HepG2 (cell line): ENCODE results near the gene LMNA. TPM values are rescaled to one million over a fixed set of nuclear protein-coding genes. Genes with fewer than 3 reads are reported as not detected.

Source experiments
- ARNT ChIP-seq: fragments of 450-650 bp; IDR thresholded peaks from 2 replicates; pipeline ENCODE4 v1.6.1; 2017
- ATF2 ChIP-seq: sonication (generic); formaldehyde crosslinking; IDR thresholded peaks from 2 replicates; pipeline ENCODE4 v1.4.0; 2020; ENCODE audit warnings: missing genetic modification reagents
- CEBPB ChIP-seq: IDR thresholded peaks from 2 replicates; pipeline ENCODE4 v1.6.1; 2011; ENCODE audit warnings: low read depth, low read length, improper control_type of control experiment, borderline replicate concordance
- CHCHD3 ChIP-seq: sonication (generic); formaldehyde crosslinking; IDR thresholded peaks from 2 replicates; pipeline ENCODE4 v1.8.0; 2022; ENCODE audit warnings: mild to moderate bottlenecking, missing genetic modification reagents, moderate library complexity
- DBP ChIP-seq: sonication (generic); formaldehyde crosslinking; IDR thresholded peaks from 2 replicates; pipeline ENCODE4 v1.4.0; 2020; ENCODE audit warnings: missing genetic modification reagents; ENCODE audit errors: not compliant biosample characterization
- KDM5B ChIP-seq: sonication (generic); formaldehyde crosslinking; IDR thresholded peaks from 2 replicates; pipeline ENCODE4 v1.4.0; 2020; ENCODE audit warnings: missing genetic modification reagents, mild to moderate bottlenecking, borderline replicate concordance
- NBN ChIP-seq: fragments of 450-650 bp; conservative IDR thresholded peaks from 2 replicates; pipeline ENCODE4 v1.6.1; 2017
- POGZ ChIP-seq: sonication (generic); formaldehyde crosslinking; IDR thresholded peaks from 2 replicates; pipeline ENCODE4 v1.4.0; 2020; ENCODE audit warnings: mild to moderate bottlenecking, missing genetic modification reagents
- SOX6 ChIP-seq, 2 experiments: fragments of 450-650 bp in 1 of 2; sonication (generic) in 1 of 2; formaldehyde crosslinking in 1 of 2; IDR thresholded peaks; 2 replicates each; pipeline versions ENCODE4 v1.4.0 to v1.6.1; 2017 to 2020; ENCODE audit warnings: antibody characterized with exemption in 1 of 2, mild to moderate bottlenecking in 1 of 2, missing genetic modification reagents in 1 of 2
- THAP8 ChIP-seq: sonication (generic); formaldehyde crosslinking; IDR thresholded peaks from 2 replicates; pipeline ENCODE4 v1.5.1; 2020; ENCODE audit warnings: missing genetic modification reagents, mild to moderate bottlenecking, borderline replicate concordance
- YEATS4 ChIP-seq: sonication (generic); formaldehyde crosslinking; IDR thresholded peaks from 2 replicates; pipeline ENCODE4 v1.4.0; 2020; ENCODE audit warnings: missing genetic modification reagents, borderline replicate concordance
- ZBTB44 ChIP-seq: sonication (generic); formaldehyde crosslinking; IDR thresholded peaks from 2 replicates; pipeline ENCODE4 v1.4.0; 2020; ENCODE audit warnings: missing genetic modification reagents
- ZFP1 ChIP-seq: IDR thresholded peaks from 2 replicates; pipeline ENCODE4 v1.6.1; 2016
- ZFYVE20 ChIP-seq: sonication (generic); formaldehyde crosslinking; IDR thresholded peaks from 2 replicates; pipeline ENCODE4 v1.8.0; 2023; ENCODE audit warnings: low read depth, mild to moderate bottlenecking, moderate library complexity, missing genetic modification reagents, borderline replicate concordance
- ZKSCAN5 ChIP-seq: sonication (generic); formaldehyde crosslinking; IDR thresholded peaks from 2 replicates; pipeline ENCODE4 v1.5.1; 2020; ENCODE audit warnings: mild to moderate bottlenecking, missing genetic modification reagents
- ZKSCAN8 ChIP-seq: IDR thresholded peaks from 2 replicates; pipeline ENCODE4 v1.6.1; 2016; ENCODE audit warnings: borderline replicate concordance, missing genetic modification reagents, missing compliant biosample characterization
- ZNF710 ChIP-seq: sonication (generic); formaldehyde crosslinking; IDR thresholded peaks from 2 replicates; pipeline ENCODE4 v1.5.0; 2020; ENCODE audit warnings: mild to moderate bottlenecking, missing genetic modification reagents, borderline replicate concordance
- ZNF761 ChIP-seq: sonication (generic); formaldehyde crosslinking; conservative IDR thresholded peaks from 2 replicates; pipeline ENCODE4 v1.4.0; 2020; ENCODE audit warnings: mild to moderate bottlenecking, missing genetic modification reagents
- ZNF780A ChIP-seq: sonication (generic); formaldehyde crosslinking; IDR thresholded peaks from 2 replicates; pipeline ENCODE4 v1.8.0; 2022; ENCODE audit warnings: mild to moderate bottlenecking, missing genetic modification reagents, moderate library complexity
- ZNF83 ChIP-seq: sonication (generic); formaldehyde crosslinking; IDR thresholded peaks from 2 replicates; pipeline ENCODE4 v1.4.0; 2020; ENCODE audit warnings: missing genetic modification reagents, mild to moderate bottlenecking, borderline replicate concordance
- ZSCAN21 ChIP-seq: sonication (generic); formaldehyde crosslinking; IDR thresholded peaks from 2 replicates; pipeline ENCODE4 v1.8.0; 2022; ENCODE audit warnings: mild to moderate bottlenecking, missing genetic modification reagents, moderate library complexity, borderline replicate concordance
- polyA plus RNA-seq, 8 experiments: library from polyadenylated mRNA; depleted of rRNA in 3 of 8; stranded (reverse) in 7 of 8; unstranded in 1 of 8; fragments of >200 nt; fragmentation: Illumina TruSeq in 4 of 8; extraction: Trizol in 4 of 8; gene quantifications; 2 replicates each; pipeline versions ENCODE4 v1.2.1 to v1.2.3, GENCODE V29; 2011 to 2016; ENCODE audit warnings: low read depth in 4 of 8, missing spikeins in 1 of 8, mixed read lengths in 1 of 8; ENCODE audit not compliant: insufficient read depth in 1 of 8
- total RNA-seq, 5 experiments: library from RNA; depleted of rRNA; stranded (reverse); fragments of >200 nt; fragmentation: Illumina TruSeq; extraction: Trizol; gene quantifications; 2 replicates each; pipeline ENCODE4 v1.2.3, GENCODE V29; 2016; ENCODE audit warnings: low read depth in 1 of 5

The LMNA gene
- total and polyA plus RNA-seq, 2 of the 13 experiments (the other 11 are each of a cell fraction or from before 2014, with no cell fraction given): 107 to 225 TPM

GRCh38 chr1:156114101-156114918 lies at the start of gene LMNA (continued):
- TF ChIP-seq ZBTB44 (no peak), CHCHD3 (CRISPR knock-in tag) (no peak), DBP (CRISPR knock-in tag) (no peak), ZKSCAN8 (no peak), NBN (no peak), THAP8 (CRISPR knock-in tag) (no peak), ZFYVE20 (no peak), SOX6 (IDR thresholded peaks at IDR 0.05) (no peak), SOX6 (CRISPR knock-in tag; IDR thresholded peaks at IDR 0.05) (peak; percentile 38; the same call in 1 of the 2 replicates), ZNF83 (CRISPR knock-in tag) (no peak), ATF2 (CRISPR knock-in tag) (no peak), ZSCAN21 (peak; percentile 72), ZKSCAN5 (CRISPR knock-in tag) (no peak), CEBPB (no peak), ARNT (no peak), YEATS4 (CRISPR knock-in tag) (no peak), POGZ (peak; percentile 47), ZNF761 (no peak), ZNF710 (CRISPR knock-in tag) (peak; percentile 82; the same call in 1 of the 2 replicates), ZNF780A (CRISPR knock-in tag) (no peak), ZFP1 (no peak), KDM5B (peak; percentile 45; the same call in 1 of the 2 replicates)
